ENCODE results near the gene MAVS.

- TF ChIP-seq CTCF (IDR thresholded peaks at IDR 0.05; ENCODE audit: low read depth, low read length, poor library complexity, severe bottlenecking) = no peak
- no peak for TF ChIP-seq EZH2phosphoT487 (IDR thresholded peaks at IDR 0.05; ENCODE audit: borderline replicate concordance, low read length)
Measured at GRCh38 chr20:3801846-3802245, 44.8 kb upstream of the MAVS start.
